GM12878 (cell line): ENCODE results near the gene TSHZ2. TPM values are rescaled to one million over a fixed set of nuclear protein-coding genes. Genes with fewer than 3 reads are reported as not detected.
"Not testable (repeated sequence)": the region's sequence is repeated elsewhere in the genome, so short reads cannot be mapped to it uniquely, and the experiment has no call there.

Source experiments
- ATAC-seq: fragments of 200-7000 bp; cut with Tn5 transposase; 3 replicates; pipeline ENCODE4 v1.9.1; 2020; ENCODE audit warnings: mild to moderate bottlenecking, moderate library complexity
- BruUV-seq: library from RNA; stranded (reverse); fragments of 400-500 nt; replicated peaks from 2 replicates; lab custom pipeline; 2021; lab: Mats Ljungman, UMichigan
- CTCF ChIA-PET: fragments of 300-600 bp; sonication (Branson Sonifier 250); formaldehyde crosslinking; extraction: SDS; loops from one replicate; lab custom pipeline; 2021; ENCODE audit warnings: inconsistent platforms; lab: Yijun Ruan, JAX
- POLR2A ChIA-PET: fragments of 350-600 bp; formaldehyde crosslinking; extraction: SDS; loops from one replicate; lab custom pipeline; 2021; ENCODE audit warnings: inconsistent platforms; lab: Charles Lee
- RAD21 ChIA-PET: fragments of 300-600 bp; sonication (Branson Sonifier 250); formaldehyde crosslinking; loops from one replicate; lab custom pipeline; 2023; ENCODE audit warnings: antibody characterized with exemption; ENCODE audit not compliant: unreplicated experiment; lab: Charles Lee
- SMC1A ChIA-PET: fragments of 300-600 bp; sonication (Branson Sonifier 250); formaldehyde crosslinking; loops from one replicate; lab custom pipeline; 2023; ENCODE audit not compliant: unreplicated experiment, uncharacterized antibody; lab: Charles Lee
- DNase-seq: peaks from one replicate; pipeline ENCODE4 v3.0.0-alpha.2; 2011; ENCODE audit warnings: low read depth, low spot score
- FAIRE-seq: peaks from 3 replicates; lab custom pipeline; 2011; peaks lifted over from hg19 to GRCh38; lab: Jason Lieb, UNC
- H2AFZ ChIP-seq: 2 replicates; pipeline ENCODE4 v1.6.0; 2011; ENCODE audit warnings: low read depth, low read length, control low read depth; ENCODE audit not compliant: control insufficient read depth
- H3K27ac ChIP-seq: 2 replicates; pipeline ENCODE4 v1.5.1; 2011; ENCODE audit warnings: control low read depth; ENCODE audit not compliant: control insufficient read depth, insufficient read depth
- H3K27me3 ChIP-seq, 2 experiments: replicated peaks in 1 of 2; 2 replicates each; pipeline versions ENCODE4 v1.6.0 to v1.6.1; 2011; ENCODE audit warnings: low read length in 1 of 2; ENCODE audit not compliant: control insufficient read depth in 2 of 2, insufficient read depth in 2 of 2
- H3K36me3 ChIP-seq, 2 experiments: 2 replicates each; pipeline ENCODE4 v1.5.1; 2011; ENCODE audit warnings: low read length in 1 of 2; ENCODE audit not compliant: control insufficient read depth in 2 of 2, insufficient read depth in 2 of 2
- H3K4me1 ChIP-seq: 2 replicates; pipeline ENCODE4 v1.6.1; 2011; ENCODE audit warnings: mild to moderate bottlenecking, low read length, moderate library complexity, mixed read lengths; ENCODE audit not compliant: control insufficient read depth, insufficient read depth
- H3K4me2 ChIP-seq: 2 replicates; pipeline ENCODE4 v1.6.0; 2011; ENCODE audit warnings: control low read depth; ENCODE audit not compliant: control insufficient read depth, insufficient read depth
- H3K4me3 ChIP-seq: fragments of 200-600 bp; sonication (generic); 2 replicates; pipeline ENCODE4 v1.5.1; 2016
- H3K79me2 ChIP-seq: 2 replicates; pipeline ENCODE4 v1.6.0; 2011; ENCODE audit warnings: low read length; ENCODE audit not compliant: control insufficient read depth, insufficient read depth
- H3K9ac ChIP-seq: 2 replicates; pipeline ENCODE4 v1.8.0; 2011; ENCODE audit warnings: low read length, control low read depth, mixed read lengths; ENCODE audit not compliant: control insufficient read depth, insufficient read depth
- H3K9me3 ChIP-seq: replicated peaks from 3 replicates; pipeline ENCODE4 v1.5.1; 2011; ENCODE audit warnings: mild to moderate bottlenecking, low read length; ENCODE audit not compliant: control insufficient read depth, insufficient read depth
- H4K20me1 ChIP-seq: 2 replicates; pipeline ENCODE4 v1.6.0; 2011; ENCODE audit not compliant: control insufficient read depth, insufficient read depth
- SMARCA5 ChIP-seq: fragments of 450-650 bp; IDR thresholded peaks from 2 replicates; pipeline ENCODE4 v1.6.1; 2017; ENCODE audit warnings: mild to moderate bottlenecking
- SRF ChIP-seq, 2 experiments: IDR thresholded peaks; 2 replicates each; pipeline ENCODE4 v1.6.1; 2011; ENCODE audit warnings: low read depth in 2 of 2, low read length in 2 of 2, mild to moderate bottlenecking in 1 of 2, moderate library complexity in 1 of 2
- SUZ12 ChIP-seq: fragments of 200-600 bp; sonication (generic); IDR thresholded peaks from one replicate; pipeline ENCODE4 v1.6.1; 2018; ENCODE audit warnings: antibody characterized with exemption, mild to moderate bottlenecking; ENCODE audit not compliant: unreplicated experiment
- WGBS: methylation state at CpG from one replicate; pipeline ENCODE4 v1.1.6; 2016; ENCODE audit warnings: low lambda C conversion rate; ENCODE audit not compliant: insufficient replicate concordance, insufficient coverage; ENCODE audit errors: missing lambda C conversion rate; 5-methylcytosine and 5-hydroxymethylcytosine counted together
- in situ Hi-C: fragments of 300-500 bp; cut with MboI; formaldehyde crosslinking; loops from 9 replicates; pipeline ENCODE4 v1.14.3; 2018; ENCODE audit warnings: mixed read lengths
- intact Hi-C: fragments of 100-400 bp; cut with micrococcal nuclease; formaldehyde crosslinking; loops from one replicate; pipeline ENCODE4 v1.14.2; 2022; ENCODE audit not compliant: unreplicated experiment
- polyA plus RNA-seq, 11 experiments: library from polyadenylated mRNA; depleted of rRNA in 4 of 11; unstranded in 6 of 11; stranded (reverse) in 5 of 11; fragments of >200 nt; fragmentation: Nextera tagmentation in 4 of 11; fragmentation: Illumina TruSeq in 1 of 11; extraction: Ambion mirVana in 4 of 11; extraction: Trizol in 1 of 11; gene quantifications; 1 replicate in 1 of 11; 2 replicates in 10 of 11; pipeline versions ENCODE4 v1.2.1 to v1.2.3, GENCODE V29; 2011 to 2016; ENCODE audit warnings: inconsistent platforms in 2 of 11, missing spikeins in 2 of 11, low read depth in 1 of 11
- total RNA-seq, 4 experiments: library from RNA; depleted of rRNA in 3 of 4; stranded (reverse); fragments of >200 nt in 3 of 4; fragmentation: Illumina TruSeq in 1 of 4; extraction: Trizol in 1 of 4; gene quantifications; 2 replicates each; pipeline versions ENCODE4 v1.2.1 to v1.2.3, GENCODE V29; 2013 to 2021

TSHZ2 gene
- total and polyA plus RNA-seq, 10 of the 15 experiments (the other 5 are each of a cell fraction or from before 2014, with no cell fraction given) = 0.01 to 0.86 (median 0.13) TPM; not detected in 2

DNA sequence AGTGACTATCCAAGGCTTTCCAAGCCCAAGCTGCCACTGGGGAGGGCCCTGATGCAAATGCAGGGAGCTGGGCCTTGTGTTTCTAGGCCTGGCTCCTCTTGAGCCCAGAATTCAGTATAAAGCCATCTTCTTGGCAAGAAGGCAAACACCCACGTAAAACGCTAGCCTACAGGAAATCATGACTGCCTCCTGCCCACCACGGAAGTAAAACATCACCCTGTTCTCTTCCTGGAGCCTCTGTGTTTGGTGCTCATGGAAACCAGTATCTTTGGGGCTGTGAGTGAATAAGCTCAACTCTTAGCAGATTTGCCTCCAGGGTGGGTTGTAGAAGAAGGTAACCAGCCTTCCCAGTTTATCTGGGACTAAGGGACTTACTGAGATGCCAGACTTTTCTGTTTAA, 350.5 kb downstream of the TSHZ2 start:
- DNase-seq = no peak
- H2AFZ ChIP-seq = no peak overlapping the region
- 44% methylated on average over 3 of the region's 3 CpGs for WGBS
- no peaks in the 10 kb centered on the region for H3K79me2 ChIP-seq
- in situ Hi-C loops = no loop called here
- ChIA-PET POLR2A (no interaction called here), SMC1A (no interaction called here)
- H3K9me3 ChIP-seq = no peaks in the 10 kb centered on the region
- FAIRE-seq = no peak
- H3K4me1 ChIP-seq = no peaks in the 10 kb centered on the region
- H3K27me3 ChIP-seq = no peaks in the 10 kb centered on the region
- H4K20me1 ChIP-seq = no peaks in the 10 kb centered on the region
- BruUV-seq = no TSS peak
- H3K9ac ChIP-seq = no peak overlapping the region
- TF ChIP-seq SRF (IDR thresholded peaks at IDR 0.05; ENCODE audit: low read depth in 2 of 2, low read length in 2 of 2) (no peak), SMARCA5 (no peak), SUZ12 (no peak)
- TF ChIP-seq, all 136 proteins: peak for 0
- ChIA-PET RAD21 (no interaction called here), CTCF (interaction anchor here (0.6 kb wide), 1 partner anchor 816 kb away, joined by 3 read pairs; no protein-coding TSS in a partner anchor)
- ATAC-seq = no peak
- Histone ChIP-seq H3K4me2 (no peak overlapping the region), H3K36me3 (no peaks in the 10 kb centered on the region), H3K27ac (no peak overlapping the region), H3K4me3 (no peak overlapping the region)
- intact Hi-C loops = no loop called here

DNA sequence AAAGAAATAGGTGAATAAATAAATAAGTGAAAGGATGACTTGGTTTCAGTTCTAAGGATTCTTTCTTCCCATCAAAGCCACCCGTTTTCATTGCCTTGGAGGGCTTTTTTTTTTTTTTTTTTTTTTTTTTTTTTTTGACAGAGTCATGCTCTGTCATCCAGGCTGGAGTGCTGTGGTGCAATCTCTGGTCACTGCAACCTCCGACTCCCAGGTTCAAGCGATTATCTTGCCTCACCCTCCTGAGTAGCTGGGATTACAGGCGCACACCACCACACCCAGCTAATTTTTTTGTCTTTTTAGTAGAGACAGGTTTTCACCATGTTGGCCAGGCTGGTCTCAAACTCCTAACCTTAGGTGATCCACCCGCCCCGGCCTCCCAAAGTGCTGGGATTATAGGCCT, 351.3 kb downstream of the TSHZ2 start:
- H3K4me2 ChIP-seq, H3K79me2 ChIP-seq, CTCF ChIA-PET, H3K27me3 ChIP-seq, BruUV-seq, H4K20me1 ChIP-seq, in situ Hi-C loops, SMC1A ChIA-PET, H3K9ac ChIP-seq, ATAC-seq, intact Hi-C loops, H3K27ac ChIP-seq, H2AFZ ChIP-seq, H3K9me3 ChIP-seq, RAD21 ChIA-PET, DNase-seq, H3K4me1 ChIP-seq, H3K36me3 ChIP-seq, POLR2A ChIA-PET, H3K4me3 ChIP-seq, FAIRE-seq: not testable (repeated sequence)
- 68% methylated on average over 6 of the region's 6 CpGs for WGBS
